Astrocyte (in vitro differentiated cells and primary cell): ENCODE measurements around the gene RGCC. TPM values are rescaled to one million over a fixed set of nuclear protein-coding genes. Genes with fewer than 3 reads are reported as not detected.

Source experiments
- DNase-seq: peaks from one replicate; pipeline ENCODE4 v3.0.0-alpha.2; 2010; ENCODE audit warnings: low read depth
- FAIRE-seq: peaks from 2 replicates; lab custom pipeline; 2011; peaks lifted over from hg19 to GRCh38; lab: Jason Lieb, UNC
- H2AFZ ChIP-seq: 2 replicates; pipeline ENCODE4 v1.6.0; 2012; ENCODE audit warnings: low read depth, low read length, inconsistent platforms
- H3K27ac ChIP-seq: 2 replicates; pipeline ENCODE4 v1.5.1; 2011; ENCODE audit warnings: low read depth, low read length, inconsistent platforms
- H3K27me3 ChIP-seq: 2 replicates; pipeline ENCODE4 v1.6.0; 2011; ENCODE audit warnings: low read length, inconsistent platforms; ENCODE audit not compliant: insufficient read depth
- H3K36me3 ChIP-seq: 2 replicates; pipeline ENCODE4 v1.5.1; 2011; ENCODE audit warnings: low read length, inconsistent platforms; ENCODE audit not compliant: insufficient read depth
- H3K4me1 ChIP-seq: 2 replicates; pipeline ENCODE4 v1.5.1; 2011; ENCODE audit warnings: low read length, inconsistent platforms; ENCODE audit not compliant: insufficient read depth
- H3K4me2 ChIP-seq: 2 replicates; pipeline ENCODE4 v1.6.0; 2012; ENCODE audit warnings: low read length, inconsistent platforms
- H3K4me3 ChIP-seq: 2 replicates; pipeline ENCODE4 v1.5.1; 2011; ENCODE audit warnings: low read depth, mild to moderate bottlenecking, low read length, inconsistent platforms; ENCODE audit not compliant: insufficient read depth
- H3K79me2 ChIP-seq: 2 replicates; pipeline ENCODE4 v1.6.0; 2012; ENCODE audit warnings: mild to moderate bottlenecking, low read length, inconsistent platforms; ENCODE audit not compliant: insufficient read depth
- H3K9ac ChIP-seq: 2 replicates; pipeline ENCODE4 v1.6.0; 2012; ENCODE audit warnings: mild to moderate bottlenecking, low read length, inconsistent platforms
- H3K9me3 ChIP-seq: 2 replicates; pipeline ENCODE4 v1.5.1; 2012; ENCODE audit warnings: low read depth, mild to moderate bottlenecking, low read length, inconsistent platforms; ENCODE audit not compliant: insufficient read depth
- H4K20me1 ChIP-seq: 2 replicates; pipeline ENCODE4 v1.6.0; 2012; ENCODE audit warnings: low read length, inconsistent platforms; ENCODE audit not compliant: insufficient read depth
- H3K27ac Mint-ChIP-seq: one replicate; pipeline ENCODE4 v1.8.0; 2021; ENCODE audit warnings: mild to moderate bottlenecking, mixed read lengths; ENCODE audit not compliant: unreplicated experiment
- H3K27me3 Mint-ChIP-seq: one replicate; pipeline ENCODE4 v1.8.0; 2021; ENCODE audit warnings: low read depth, mixed read lengths; ENCODE audit not compliant: unreplicated experiment
- H3K36me3 Mint-ChIP-seq: one replicate; pipeline ENCODE4 v1.8.0; 2021; ENCODE audit warnings: low read depth, mixed read lengths; ENCODE audit not compliant: unreplicated experiment
- H3K4me1 Mint-ChIP-seq: one replicate; pipeline ENCODE4 v1.8.0; 2021; ENCODE audit warnings: low read depth, mixed read lengths; ENCODE audit not compliant: unreplicated experiment
- H3K4me3 Mint-ChIP-seq: one replicate; pipeline ENCODE4 v1.8.0; 2021; ENCODE audit warnings: mild to moderate bottlenecking, moderate library complexity, mixed read lengths; ENCODE audit not compliant: unreplicated experiment
- H3K9me3 Mint-ChIP-seq: one replicate; pipeline ENCODE4 v1.8.0; 2021; ENCODE audit warnings: mild to moderate bottlenecking, mixed read lengths; ENCODE audit not compliant: unreplicated experiment
- EZH2 ChIP-seq: IDR thresholded peaks from 2 replicates; pipeline ENCODE4 v1.6.1; 2012; ENCODE audit warnings: mild to moderate bottlenecking, low read length, inconsistent platforms; ENCODE audit not compliant: insufficient read depth
- total RNA-seq: library from RNA; stranded (reverse); gene quantifications from 2 replicates; pipeline ENCODE4 v1.2.1, GENCODE V29; 2021
- TF ChIP-seq, protein P1 (sequence below): IDR thresholded peaks from 2 replicates; pipeline ENCODE4 v1.5.1; 2011; ENCODE audit warnings: low read depth, mild to moderate bottlenecking, inconsistent platforms, low read length, moderate library complexity; ENCODE audit not compliant: insufficient read depth

RGCC gene
- total RNA-seq, 1 donor from 2014 or later: 1.2 TPM

DNA sequence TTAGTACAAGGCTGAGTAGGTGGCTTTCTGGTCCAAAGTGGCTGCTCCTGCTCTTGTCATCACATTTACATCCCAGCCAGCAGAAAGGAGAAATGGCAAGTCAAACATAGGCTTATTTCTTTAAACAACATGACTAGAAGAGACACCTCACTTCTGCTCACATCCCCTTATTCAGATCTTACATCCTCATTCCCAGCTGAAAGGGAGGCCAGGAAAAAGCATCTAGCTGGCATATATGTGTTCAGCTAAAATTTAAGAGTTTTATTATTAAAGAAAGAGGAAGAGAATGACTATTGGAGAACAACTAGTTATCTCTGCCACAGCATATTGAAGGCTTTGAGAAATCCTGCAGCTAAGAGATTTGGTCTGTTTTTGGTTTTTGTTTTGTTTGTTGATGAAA lies 34.1 kb downstream of the RGCC start:
- no peak for DNase-seq
- peaks cover 2% of the 10 kb centered on the region for H3K27me3 ChIP-seq
- no peak overlapping the region for H3K4me3 ChIP-seq
- Mint-ChIP-seq H3K36me3 (no peaks in the 10 kb centered on the region), H3K27me3 (peaks cover 14% of the 10 kb centered on the region), H3K9me3 (no peaks in the 10 kb centered on the region), H3K4me3 (no peak overlapping the region), H3K27ac (no peak overlapping the region), H3K4me1 (peaks cover 10% of the 10 kb centered on the region)
- no peak overlapping the region for H2AFZ ChIP-seq
- FAIRE-seq: no peak
- no peak for TF ChIP-seq EZH2
- TF ChIP-seq, protein P1, sequence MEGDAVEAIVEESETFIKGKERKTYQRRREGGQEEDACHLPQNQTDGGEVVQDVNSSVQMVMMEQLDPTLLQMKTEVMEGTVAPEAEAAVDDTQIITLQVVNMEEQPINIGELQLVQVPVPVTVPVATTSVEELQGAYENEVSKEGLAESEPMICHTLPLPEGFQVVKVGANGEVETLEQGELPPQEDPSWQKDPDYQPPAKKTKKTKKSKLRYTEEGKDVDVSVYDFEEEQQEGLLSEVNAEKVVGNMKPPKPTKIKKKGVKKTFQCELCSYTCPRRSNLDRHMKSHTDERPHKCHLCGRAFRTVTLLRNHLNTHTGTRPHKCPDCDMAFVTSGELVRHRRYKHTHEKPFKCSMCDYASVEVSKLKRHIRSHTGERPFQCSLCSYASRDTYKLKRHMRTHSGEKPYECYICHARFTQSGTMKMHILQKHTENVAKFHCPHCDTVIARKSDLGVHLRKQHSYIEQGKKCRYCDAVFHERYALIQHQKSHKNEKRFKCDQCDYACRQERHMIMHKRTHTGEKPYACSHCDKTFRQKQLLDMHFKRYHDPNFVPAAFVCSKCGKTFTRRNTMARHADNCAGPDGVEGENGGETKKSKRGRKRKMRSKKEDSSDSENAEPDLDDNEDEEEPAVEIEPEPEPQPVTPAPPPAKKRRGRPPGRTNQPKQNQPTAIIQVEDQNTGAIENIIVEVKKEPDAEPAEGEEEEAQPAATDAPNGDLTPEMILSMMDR: no peak
- H3K9me3 ChIP-seq: no peaks in the 10 kb centered on the region
- no peaks in the 10 kb centered on the region for H4K20me1 ChIP-seq
- H3K4me1 ChIP-seq: peaks cover 1% of the 10 kb centered on the region
- no peaks in the 10 kb centered on the region for H3K36me3 ChIP-seq
- no peak overlapping the region for H3K27ac ChIP-seq
- H3K79me2 ChIP-seq: no peaks in the 10 kb centered on the region
- no peak overlapping the region for H3K9ac ChIP-seq
- H3K4me2 ChIP-seq: no peak overlapping the region

DNA sequence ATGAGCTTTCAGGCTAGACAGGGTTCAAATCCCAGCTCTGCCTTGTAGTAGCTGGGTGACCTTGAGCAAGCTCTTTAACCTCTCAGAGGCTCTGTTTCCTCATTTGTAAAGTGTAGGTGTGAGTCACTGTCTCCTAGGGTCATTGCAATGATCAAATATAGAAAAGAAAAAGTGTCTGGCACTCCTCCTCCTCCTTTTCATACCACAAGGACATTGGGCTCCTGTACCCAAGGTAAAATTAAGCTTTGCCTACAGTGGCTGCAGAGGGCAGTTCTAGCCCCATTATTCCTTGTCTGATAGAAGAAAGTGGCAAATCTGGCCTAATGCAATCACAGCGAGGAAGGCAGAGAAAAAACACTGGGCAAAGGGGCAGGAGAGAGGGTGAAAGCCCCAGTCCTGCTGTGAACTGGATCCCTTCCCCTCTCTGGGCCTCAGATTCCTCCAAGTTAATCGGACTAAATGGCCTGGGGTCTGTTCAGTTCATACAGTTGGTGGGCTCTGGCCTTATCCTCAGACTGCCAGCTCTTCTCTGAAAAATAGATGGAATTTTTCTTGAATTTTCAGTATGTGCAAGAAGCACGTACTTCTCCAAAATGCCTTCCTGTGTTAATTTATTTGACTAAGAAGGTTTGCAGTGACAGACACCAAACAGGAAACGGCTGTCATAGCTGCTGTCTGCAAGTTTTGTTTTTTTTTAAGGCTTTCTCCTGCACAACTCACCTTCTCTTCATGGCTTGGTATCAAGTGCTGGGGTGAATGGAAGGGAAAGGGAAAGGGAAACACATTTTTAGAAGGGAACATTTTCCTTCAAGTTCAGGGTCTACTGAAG lies 35.3 kb downstream of the RGCC start:
- no peaks in the 10 kb centered on the region for H3K9me3 ChIP-seq
- no peaks in the 10 kb centered on the region for H3K9me3 Mint-ChIP-seq
- no peak overlapping the region for H3K4me3 Mint-ChIP-seq
- no peak overlapping the region for H3K4me3 ChIP-seq
- peaks cover 2% of the 10 kb centered on the region for H3K27me3 ChIP-seq
- peaks cover 6% of the 10 kb centered on the region for H3K4me1 ChIP-seq
- H2AFZ ChIP-seq: no peak overlapping the region
- TF ChIP-seq, protein P1: no peak
- TF ChIP-seq EZH2: no peak
- H3K27ac ChIP-seq: no peak overlapping the region
- peaks cover 16% of the 10 kb centered on the region for H3K4me1 Mint-ChIP-seq
- H4K20me1 ChIP-seq: no peaks in the 10 kb centered on the region
- H3K27ac Mint-ChIP-seq: no peak overlapping the region
- H3K27me3 Mint-ChIP-seq: peaks cover 15% of the 10 kb centered on the region
- no peaks in the 10 kb centered on the region for H3K79me2 ChIP-seq
- DNase-seq: no peak
- H3K4me2 ChIP-seq: no peak overlapping the region
- no peak for FAIRE-seq
- H3K36me3 ChIP-seq: no peaks in the 10 kb centered on the region
- no peak overlapping the region for H3K9ac ChIP-seq
- H3K36me3 Mint-ChIP-seq: no peaks in the 10 kb centered on the region

DNA sequence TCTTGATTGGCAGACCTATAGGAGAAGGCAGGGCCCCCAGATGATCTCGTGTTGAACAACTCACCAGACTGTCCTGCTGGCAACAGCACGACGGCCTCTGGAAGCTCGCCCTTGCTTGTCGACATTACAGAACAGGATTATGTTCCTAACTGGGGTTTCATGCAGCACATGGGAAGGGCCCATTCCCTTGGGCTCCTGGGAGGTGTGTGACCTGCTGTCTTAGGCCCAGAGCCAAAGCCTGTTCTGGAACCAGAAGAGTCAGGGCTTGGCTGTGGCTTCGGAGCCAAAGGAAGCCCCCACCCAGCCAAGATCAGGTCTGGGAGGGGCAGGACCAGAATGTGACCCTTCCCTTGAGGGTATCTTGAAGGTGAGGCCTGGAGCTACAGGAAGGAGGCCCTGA lies 36.9 kb downstream of the RGCC start:
- Mint-ChIP-seq H3K9me3 (no peaks in the 10 kb centered on the region), H3K27me3 (peaks cover 15% of the 10 kb centered on the region), H3K4me1 (peaks cover 16% of the 10 kb centered on the region), H3K27ac (no peak overlapping the region), H3K4me3 (no peak overlapping the region), H3K36me3 (no peaks in the 10 kb centered on the region)
- Histone ChIP-seq H3K79me2 (no peaks in the 10 kb centered on the region), H3K4me2 (no peak overlapping the region), H2AFZ (no peak overlapping the region), H3K4me1 (peaks cover 6% of the 10 kb centered on the region), H3K9me3 (no peaks in the 10 kb centered on the region), H3K27me3 (peaks cover 2% of the 10 kb centered on the region), H4K20me1 (no peaks in the 10 kb centered on the region), H3K9ac (no peak overlapping the region), H3K36me3 (no peaks in the 10 kb centered on the region), H3K27ac (no peak overlapping the region), H3K4me3 (no peak overlapping the region)
- DNase-seq (no peak), FAIRE-seq (no peak)
- TF ChIP-seq, protein P1: no peak
- no peak for TF ChIP-seq EZH2
